GM19372 (cell line): ENCODE data around the gene KLHL22.
"Not testable (repeated sequence)": the region's sequence is repeated elsewhere in the genome, so short reads cannot be mapped to it uniquely, and the experiment has no call there.

Experiments used
- ATAC-seq: cut with Tn5 transposase; IDR thresholded peaks from one replicate; pipeline ENCODE4 v1.9.1; 2021; ENCODE audit warnings: mild to moderate bottlenecking, low read depth, moderate library complexity; ENCODE audit not compliant: unreplicated experiment

The KLHL22 gene

GRCh38 chr22:20451129-20451778 is 44.3 kb downstream of the KLHL22 start:
- not testable (repeated sequence) for ATAC-seq

DNA sequence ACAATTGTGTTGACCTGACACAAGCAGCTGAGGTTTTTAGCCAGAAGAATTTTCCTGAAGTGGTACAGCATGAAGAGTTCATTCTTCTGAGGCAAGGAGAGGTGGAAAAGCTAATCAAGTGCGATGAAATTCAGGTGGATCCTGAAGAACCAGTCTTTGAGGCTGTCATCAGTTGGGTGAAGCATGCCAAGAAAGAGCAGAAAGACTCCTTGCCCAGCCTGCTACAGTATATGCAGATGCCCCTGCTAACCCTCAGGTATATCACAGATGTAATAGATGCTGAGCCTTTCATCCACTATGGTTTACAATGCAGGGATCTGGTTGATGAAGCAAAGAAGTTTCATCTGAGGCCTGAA is 45.1 kb downstream of the KLHL22 start:
- no peak for ATAC-seq

GRCh38 chr22:20449819-20450550 is 45.6 kb downstream of the KLHL22 start:
- no peak for ATAC-seq

DNA sequence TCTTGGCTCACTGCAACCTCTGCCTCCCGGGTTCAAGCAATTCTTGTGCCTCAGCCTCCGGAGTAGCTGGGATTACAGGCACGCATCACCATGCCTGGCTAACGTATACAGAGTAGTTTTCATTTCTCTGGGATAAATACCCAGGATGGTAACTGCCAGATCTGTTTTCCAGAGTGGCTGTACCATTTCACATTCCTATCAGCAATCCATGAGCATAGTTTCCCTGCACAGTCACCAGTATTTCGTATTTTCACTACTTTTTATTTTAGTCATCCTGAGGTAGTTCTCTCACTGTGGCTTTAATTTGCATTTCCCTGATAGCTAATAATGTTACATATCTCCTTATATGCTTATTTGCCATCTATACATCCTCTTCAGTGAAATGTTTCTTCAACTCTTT is 47.0 kb downstream of the KLHL22 start:
- ATAC-seq, result no peak

- no peak for ATAC-seq
These were observed 49.1 kb downstream of the KLHL22 start for GRCh38 chr22:20446383-20446970.

DNA sequence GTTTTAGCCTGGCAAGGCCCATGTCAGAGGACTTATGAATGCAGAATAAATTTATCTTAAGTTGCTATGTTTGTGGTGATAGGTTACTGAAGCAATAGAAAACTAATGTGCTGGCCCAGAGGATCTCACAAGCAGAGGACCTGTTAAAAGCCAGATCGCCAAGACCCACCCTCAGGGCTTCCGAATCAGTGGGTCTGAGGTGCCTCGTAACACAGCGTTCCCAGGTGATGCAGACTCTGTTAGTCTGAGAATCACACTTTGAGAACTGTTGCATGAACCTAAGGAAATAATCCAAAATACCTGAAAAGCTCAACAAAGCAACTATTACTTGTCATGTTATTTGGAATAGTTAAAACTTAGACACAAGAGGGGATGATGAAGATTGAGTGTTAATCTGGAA is 51.3 kb downstream of the KLHL22 start:
- no peak for ATAC-seq

GRCh38 chr22:20442485-20443284 is 52.9 kb downstream of the KLHL22 start:
- ATAC-seq, result no peak

GRCh38 chr22:20441631-20442484 is 53.7 kb downstream of the KLHL22 start:
- no peak for ATAC-seq

DNA sequence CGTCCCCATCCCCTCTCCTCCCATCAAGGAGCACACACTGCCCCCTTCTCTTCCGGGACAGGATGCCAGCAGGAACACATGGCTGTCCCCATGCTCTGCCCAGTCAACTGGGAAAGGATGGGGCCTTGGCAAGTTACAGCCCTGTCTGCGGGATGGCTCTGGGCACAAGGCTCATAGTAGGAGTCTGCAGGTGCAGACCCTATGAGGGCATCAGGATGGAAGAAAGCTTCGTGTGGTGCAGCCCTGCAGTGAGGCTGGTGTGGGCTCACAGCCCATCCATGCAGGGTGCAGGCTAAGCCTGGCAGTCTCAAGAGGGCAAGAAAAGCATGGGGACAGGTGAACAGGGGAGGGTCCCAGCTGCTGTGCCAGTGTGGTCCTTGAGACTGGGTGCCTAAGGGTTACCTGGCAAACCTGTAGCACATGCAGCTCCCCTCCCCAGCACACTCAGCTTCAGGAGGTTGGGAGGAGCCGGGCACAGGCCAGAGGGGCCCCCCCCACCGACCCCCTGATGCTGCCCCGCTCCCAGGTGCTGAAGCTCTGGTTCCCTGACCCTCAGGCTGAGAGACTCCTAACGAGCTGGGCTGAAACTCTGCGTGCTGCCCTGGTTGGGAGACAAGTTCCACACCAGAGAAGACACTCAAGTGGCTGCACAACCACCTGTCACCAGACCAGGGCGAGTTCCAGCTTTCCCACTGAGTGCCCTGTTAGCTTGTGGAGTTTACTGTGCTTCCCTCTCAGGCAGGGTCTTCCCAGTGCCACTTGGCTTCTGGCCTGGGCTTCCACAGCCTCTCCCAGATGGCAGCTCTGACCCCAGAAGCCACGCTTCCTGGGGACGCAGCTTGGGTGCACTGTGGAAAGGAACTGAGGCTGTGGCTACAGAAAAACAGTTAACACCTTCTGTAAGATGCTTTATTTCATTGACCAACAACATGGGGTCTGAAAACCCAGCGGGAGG is 54.7 kb downstream of the KLHL22 start:
- no peak for ATAC-seq

DNA sequence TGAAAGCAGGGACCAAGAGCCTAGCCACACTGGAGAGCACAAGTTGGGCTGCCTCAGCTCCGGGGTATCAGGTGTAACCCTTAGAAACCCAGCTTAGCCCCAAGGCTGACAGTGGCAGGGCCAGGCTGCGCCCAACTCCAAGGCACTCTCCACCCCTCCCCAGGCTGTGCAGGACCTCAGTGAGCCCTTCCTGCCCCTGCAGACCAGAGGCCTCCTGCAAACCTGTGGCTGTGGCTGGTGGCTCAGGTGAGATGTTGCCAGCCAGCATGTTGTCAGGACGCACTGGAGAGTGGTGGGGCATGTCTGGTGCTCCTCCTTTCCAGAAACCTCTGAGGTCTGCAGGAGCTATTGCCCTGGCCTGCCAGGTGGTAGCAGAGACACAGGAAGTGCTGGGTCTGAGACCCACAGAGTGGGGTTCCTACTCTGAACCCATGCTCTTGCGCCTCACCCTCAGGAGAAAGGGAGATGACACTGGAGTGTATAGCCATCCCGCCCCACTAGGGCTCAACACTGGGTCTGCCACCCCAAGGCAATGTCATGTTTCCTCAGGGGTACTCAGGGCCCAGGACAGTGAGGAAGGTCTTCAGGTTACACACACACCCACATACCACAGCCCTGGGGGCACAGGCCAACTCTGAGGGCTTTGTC is 55.5 kb downstream of the KLHL22 start:
- ATAC-seq, result no peak

- no peak for ATAC-seq
These were observed 56.1 kb downstream of the KLHL22 start for GRCh38 chr22:20439556-20439927.

DNA sequence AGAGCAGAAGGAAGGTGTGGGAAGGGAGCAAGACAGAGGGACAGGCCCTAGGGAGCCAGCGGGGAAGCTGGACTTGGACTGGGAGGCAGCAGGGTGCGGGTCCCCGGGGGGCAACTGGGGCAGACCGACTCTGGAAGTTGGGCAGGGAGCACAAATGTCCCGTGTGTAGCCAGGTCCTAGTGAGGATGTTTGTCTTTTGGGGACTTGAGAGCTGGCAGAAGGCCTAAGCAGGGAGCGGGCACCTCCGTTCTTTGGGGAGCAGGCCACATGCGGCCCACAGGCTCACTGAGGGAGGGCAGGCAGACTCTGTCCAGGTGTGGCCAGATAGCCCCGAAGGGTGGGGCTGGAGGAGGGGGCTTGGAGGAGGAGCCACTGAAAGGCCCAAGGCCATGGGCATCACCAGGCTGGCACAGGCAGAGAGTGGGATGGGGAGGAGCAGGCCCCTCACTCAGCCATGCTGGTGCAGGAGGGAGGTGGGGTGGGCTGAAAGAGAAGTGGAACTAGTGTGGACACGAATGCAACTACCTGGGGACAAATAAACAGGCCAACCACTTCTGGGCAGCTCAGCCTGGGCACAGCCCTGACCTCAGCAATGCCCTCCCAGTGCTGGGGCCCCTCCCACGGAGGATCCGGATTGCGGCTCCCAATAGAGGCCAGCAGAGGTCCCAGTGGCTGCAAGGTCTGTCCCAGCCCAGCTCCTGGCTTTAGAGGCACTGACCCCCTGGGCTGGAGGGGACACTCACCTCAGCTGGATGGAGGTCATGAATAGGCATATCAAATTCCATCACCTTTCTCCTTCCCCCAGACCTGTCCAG is 56.7 kb downstream of the KLHL22 start:
- no peak for ATAC-seq

GRCh38 chr22:20438427-20438677 is 57.2 kb downstream of the KLHL22 start:
- no peak for ATAC-seq

- no peak for ATAC-seq
These were observed 57.8 kb downstream of the KLHL22 start, which contains the start of gene SCARF2 for GRCh38 chr22:20437613-20438426. Gene SCARF2 (minus strand): TSS chr22:20437825. CDS start chr22:20437754, 71 bp downstream.

GRCh38 chr22:20436768-20437612 is 58.6 kb downstream of the KLHL22 start:
- ATAC-seq, result no peak

GRCh38 chr22:20436307-20436767 is 59.3 kb downstream of the KLHL22 start:
- ATAC-seq, result no peak
